PC-9 (cell line): ENCODE results near the gene SLC35F6.
"Not testable (repeated sequence)": the region's sequence is repeated elsewhere in the genome, so short reads cannot be mapped to it uniquely, and the experiment has no call there.

ENCODE experiments used
- CTCF ChIP-seq: fragments of 200-600 bp; sonication (generic); conservative IDR thresholded peaks from 2 replicates; pipeline ENCODE4 v1.6.1; 2017; ENCODE audit warnings: mixed run types, antibody characterized with exemption, mild to moderate bottlenecking, moderate library complexity
- EZH2 ChIP-seq: fragments of 200-600 bp; sonication (generic); IDR thresholded peaks from 2 replicates; pipeline ENCODE4 v1.8.0; 2017; ENCODE audit warnings: antibody characterized with exemption, low read depth

- TF ChIP-seq CTCF, EZH2: not testable (repeated sequence)
Observed at GRCh38 chr2:26750467-26750866, 13.6 kb upstream of the SLC35F6 start.
